ENCODE measurements around the gene SLC1A2.

Gene SLC1A2

GRCh38 chr11:35265755-35266454 is 153.5 kb downstream of the SLC1A2 start:
- DNase-seq: no peak

- DNase-seq: no peak
Observed at GRCh38 chr11:35262735-35263134, 156.6 kb downstream of the SLC1A2 start.

GRCh38 chr11:35262056-35262455 is 157.3 kb downstream of the SLC1A2 start:
- no peak for DNase-seq

GRCh38 chr11:35261197-35261596 is 158.2 kb downstream of the SLC1A2 start:
- no peak for DNase-seq

- DNase-seq: no peak
Observed at GRCh38 chr11:35260342-35260985, 158.9 kb downstream of the SLC1A2 start.

- no peak for DNase-seq
Observed at GRCh38 chr11:35259529-35259928, 159.8 kb downstream of the SLC1A2 start.

- peak in 1 of 5 donors; percentile 60 for DNase-seq
Observed at GRCh38 chr11:35257281-35257680, 162.1 kb downstream of the SLC1A2 start.

GRCh38 chr11:35256296-35256695 is 163.1 kb downstream of the SLC1A2 start:
- DNase-seq: no peak

GRCh38 chr11:35255514-35255913 is 163.8 kb downstream of the SLC1A2 start:
- DNase-seq: no peak

- no peak for DNase-seq
Observed at GRCh38 chr11:35253237-35253636, 166.1 kb downstream of the SLC1A2 start.

- DNase-seq: no peak
Observed at GRCh38 chr11:35250621-35251020, 168.7 kb downstream of the SLC1A2 start.

GRCh38 chr11:35250192-35250591 is 169.2 kb downstream of the SLC1A2 start:
- DNase-seq: no peak

- DNase-seq: no peak
Observed at GRCh38 chr11:35248558-35249323, 170.6 kb downstream of the SLC1A2 start.

- DNase-seq: peak in 4 of 5 donors; percentile 8 to 49 (median 15)
Observed at GRCh38 chr11:35247863-35248262, 171.5 kb downstream of the SLC1A2 start.

- DNase-seq: peak; percentile 40 to 77 (median 64)
Observed at GRCh38 chr11:35247428-35247827, 171.9 kb downstream of the SLC1A2 start.

GRCh38 chr11:35246745-35247144 is 172.6 kb downstream of the SLC1A2 start:
- DNase-seq: no peak

GRCh38 chr11:35245786-35246185 is 173.6 kb downstream of the SLC1A2 start:
- no peak for DNase-seq

GRCh38 chr11:35245056-35245455 is 174.3 kb downstream of the SLC1A2 start:
- no peak for DNase-seq

- no peak for DNase-seq
Observed at GRCh38 chr11:35243774-35244173, 175.6 kb downstream of the SLC1A2 start.

- DNase-seq: no peak
Observed at GRCh38 chr11:35242412-35243242, 176.7 kb downstream of the SLC1A2 start.

GRCh38 chr11:35241531-35241930 is 177.8 kb downstream of the SLC1A2 start:
- peak in 1 of 5 donors; percentile 8 for DNase-seq

GRCh38 chr11:35241083-35241482 is 178.3 kb downstream of the SLC1A2 start:
- DNase-seq: no peak
